ENCODE measurements around the gene OSMR.

DNA sequence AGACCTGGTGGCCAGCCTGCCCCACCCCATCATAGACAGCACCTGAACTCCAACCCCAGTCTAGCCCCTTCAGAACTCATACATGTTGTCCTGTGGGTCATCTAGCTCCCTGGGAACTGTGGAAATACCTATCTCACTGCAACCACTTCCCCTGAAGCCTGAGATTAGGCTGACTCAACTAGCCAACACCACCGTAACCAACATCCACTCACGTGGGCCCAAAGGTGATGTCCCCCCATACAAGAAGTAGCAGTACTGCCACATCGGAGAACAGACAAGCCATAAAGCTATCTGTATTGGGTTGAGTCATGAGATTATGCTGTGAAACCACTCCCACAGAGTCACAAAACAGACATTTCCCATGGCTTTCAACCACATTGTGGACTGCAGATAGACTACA is 46.6 kb downstream of the OSMR start:
- TF ChIP-seq, protein P1, sequence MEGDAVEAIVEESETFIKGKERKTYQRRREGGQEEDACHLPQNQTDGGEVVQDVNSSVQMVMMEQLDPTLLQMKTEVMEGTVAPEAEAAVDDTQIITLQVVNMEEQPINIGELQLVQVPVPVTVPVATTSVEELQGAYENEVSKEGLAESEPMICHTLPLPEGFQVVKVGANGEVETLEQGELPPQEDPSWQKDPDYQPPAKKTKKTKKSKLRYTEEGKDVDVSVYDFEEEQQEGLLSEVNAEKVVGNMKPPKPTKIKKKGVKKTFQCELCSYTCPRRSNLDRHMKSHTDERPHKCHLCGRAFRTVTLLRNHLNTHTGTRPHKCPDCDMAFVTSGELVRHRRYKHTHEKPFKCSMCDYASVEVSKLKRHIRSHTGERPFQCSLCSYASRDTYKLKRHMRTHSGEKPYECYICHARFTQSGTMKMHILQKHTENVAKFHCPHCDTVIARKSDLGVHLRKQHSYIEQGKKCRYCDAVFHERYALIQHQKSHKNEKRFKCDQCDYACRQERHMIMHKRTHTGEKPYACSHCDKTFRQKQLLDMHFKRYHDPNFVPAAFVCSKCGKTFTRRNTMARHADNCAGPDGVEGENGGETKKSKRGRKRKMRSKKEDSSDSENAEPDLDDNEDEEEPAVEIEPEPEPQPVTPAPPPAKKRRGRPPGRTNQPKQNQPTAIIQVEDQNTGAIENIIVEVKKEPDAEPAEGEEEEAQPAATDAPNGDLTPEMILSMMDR (IDR thresholded peaks at IDR 0.05), result no peak
- no peak for TF ChIP-seq ZFX (IDR thresholded peaks at IDR 0.05; ENCODE audit: borderline replicate concordance)
